ENCODE results near the gene CAV3. TPM values are rescaled to one million over a fixed set of nuclear protein-coding genes. Genes with fewer than 3 reads are reported as not detected.

Gene CAV3
- total RNA-seq, result not detected in 2 replicates

DNA sequence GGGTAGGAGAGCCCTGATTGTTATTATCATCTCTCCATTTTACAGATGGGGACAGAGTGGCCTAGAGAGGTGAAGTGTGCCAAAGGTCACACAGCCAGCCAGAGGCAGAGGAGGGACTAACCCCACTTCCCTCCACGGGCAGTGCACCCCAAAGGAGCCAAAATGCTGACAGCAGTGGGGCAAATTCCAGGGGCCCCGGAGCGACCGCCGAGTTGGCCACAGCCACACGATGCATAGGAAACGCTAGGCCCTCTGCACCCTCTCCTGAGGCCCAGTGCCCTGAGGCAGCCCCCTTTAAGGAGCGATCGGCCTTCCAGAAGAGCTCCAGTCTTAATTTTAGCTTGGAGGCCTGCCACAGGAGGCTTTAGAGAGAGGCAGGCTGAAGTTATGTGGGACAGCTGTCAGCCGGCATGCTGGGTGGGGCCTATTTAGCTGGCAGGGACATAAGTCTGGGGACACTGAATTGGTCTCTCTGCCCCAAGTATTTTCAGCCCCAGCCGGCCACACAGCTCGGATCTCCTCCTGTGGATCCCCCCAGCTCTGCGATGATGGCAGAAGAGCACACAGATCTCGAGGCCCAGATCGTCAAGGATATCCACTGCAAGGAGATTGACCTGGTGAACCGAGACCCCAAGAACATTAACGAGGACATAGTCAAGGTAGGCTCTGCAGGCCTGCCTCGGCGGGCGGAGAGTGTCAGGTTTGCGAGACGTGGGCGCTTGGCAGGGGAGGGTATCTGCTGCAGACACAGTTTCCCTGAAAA lies at the start of gene CAV3:
CAV3 (plus strand) TSS at position 471 of the 763 bp plus-strand sequence; CDS start at position 546, 75 bp downstream.

DNA sequence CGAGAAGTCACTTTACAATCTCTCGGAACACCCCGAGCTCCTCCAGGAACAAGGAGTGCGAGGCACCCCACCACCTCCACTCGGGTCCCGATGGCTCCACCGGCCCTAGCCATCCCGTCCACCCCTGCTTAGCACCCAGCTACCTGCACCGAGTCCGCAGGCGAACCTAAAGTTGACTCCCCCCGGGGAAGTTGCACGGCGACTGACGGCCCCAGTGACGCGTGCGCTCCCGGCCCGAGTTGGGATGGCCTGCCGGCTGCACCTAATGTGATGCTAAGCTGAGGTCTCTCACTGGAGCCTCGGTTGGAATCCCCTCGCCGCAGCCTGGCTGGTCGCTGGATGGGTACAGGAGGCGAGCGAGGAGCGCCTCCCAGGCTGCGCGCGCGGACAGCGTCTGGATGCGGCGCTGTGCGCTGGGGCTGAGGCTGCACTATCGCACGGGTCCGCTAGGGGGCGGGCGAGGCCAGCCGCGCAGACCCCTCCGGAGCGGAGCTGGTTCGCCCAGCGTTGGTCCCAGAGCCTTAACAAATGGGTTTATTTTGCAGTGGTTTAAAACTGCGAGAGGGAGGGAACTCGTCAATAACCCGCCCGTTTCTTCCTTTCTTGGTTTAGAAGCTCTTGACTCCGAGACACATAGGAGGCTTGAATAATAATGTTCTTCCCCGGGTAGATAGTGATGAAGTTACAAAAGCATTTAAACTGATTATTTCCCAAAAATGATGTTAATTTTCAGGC lies 35.7 kb downstream of the CAV3 start, which contains the start of gene OXTR:
OXTR (minus strand) TSS at position 526 of the 735 bp plus-strand sequence. CDS start 1,426 bp downstream, outside the sequence.

Other genes starting within 250 kb of the CAV3 start
- gene LMCD1, start 232.0 kb upstream of the CAV3 start, total RNA-seq, result 24.7 and 274 TPM in 2 replicates
- not detected in 2 replicates for gene SSUH2, start 89.0 kb upstream of the CAV3 start, total RNA-seq
- 0.72 and 4.3 TPM in 2 replicates for gene OXTR, start 35.8 kb downstream of the CAV3 start, total RNA-seq
- 4.6 and 8.0 TPM in 2 replicates for gene RAD18, start 229.7 kb downstream of the CAV3 start, total RNA-seq